HG03442 (cell line): ENCODE results near the gene USH1C.

ENCODE experiments used
- ATAC-seq: cut with Tn5 transposase; IDR thresholded peaks from one replicate; pipeline ENCODE4 v1.9.1; 2021; ENCODE audit warnings: mild to moderate bottlenecking, moderate library complexity; ENCODE audit not compliant: unreplicated experiment

Gene USH1C

DNA sequence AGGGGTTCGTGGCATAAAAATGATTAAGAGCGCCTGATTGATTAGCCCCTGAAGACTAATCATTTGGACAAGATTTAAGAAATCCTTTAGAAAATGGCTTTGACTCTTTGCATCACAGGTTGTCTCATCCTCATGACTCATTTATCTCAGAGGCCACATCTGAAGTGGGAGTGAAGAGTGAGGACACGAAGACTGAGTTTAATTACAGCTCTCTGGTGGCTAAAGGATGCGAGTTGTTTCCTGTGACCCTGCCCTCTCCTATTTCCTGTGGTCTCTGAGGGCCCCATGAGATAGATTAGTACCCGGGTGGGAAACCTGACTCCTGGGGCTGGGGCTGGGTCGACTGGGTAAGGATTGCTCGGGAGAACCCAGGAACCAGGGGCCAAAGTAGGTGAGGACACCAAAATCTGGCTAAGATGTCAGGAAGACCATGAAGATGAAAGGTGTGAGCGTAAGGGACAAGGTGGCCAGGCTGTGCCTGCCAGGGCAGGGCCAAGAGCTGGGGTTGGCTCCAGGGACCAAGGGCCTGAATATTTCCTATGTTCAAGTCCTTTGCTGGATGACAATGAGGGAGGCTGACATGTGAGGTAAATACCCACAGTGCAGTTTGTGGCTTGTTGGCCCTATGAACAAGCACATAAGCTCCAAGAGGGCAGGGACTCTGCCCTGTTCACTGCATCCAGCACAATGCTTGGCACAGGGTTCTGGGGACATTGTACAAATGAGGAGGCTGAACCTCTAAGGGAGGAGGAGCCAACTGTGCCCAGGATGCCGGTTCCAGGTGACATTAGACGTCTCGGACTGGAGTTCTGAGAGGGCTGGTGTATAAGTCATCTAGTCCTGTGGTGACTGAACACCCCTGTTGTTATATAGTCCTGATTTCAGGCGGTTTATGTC is 6.5 kb upstream of the USH1C start:
- ATAC-seq = no peak

GRCh38 chr11:17548444-17548843 is 4.2 kb upstream of the USH1C start:
- ATAC-seq = no peak

DNA sequence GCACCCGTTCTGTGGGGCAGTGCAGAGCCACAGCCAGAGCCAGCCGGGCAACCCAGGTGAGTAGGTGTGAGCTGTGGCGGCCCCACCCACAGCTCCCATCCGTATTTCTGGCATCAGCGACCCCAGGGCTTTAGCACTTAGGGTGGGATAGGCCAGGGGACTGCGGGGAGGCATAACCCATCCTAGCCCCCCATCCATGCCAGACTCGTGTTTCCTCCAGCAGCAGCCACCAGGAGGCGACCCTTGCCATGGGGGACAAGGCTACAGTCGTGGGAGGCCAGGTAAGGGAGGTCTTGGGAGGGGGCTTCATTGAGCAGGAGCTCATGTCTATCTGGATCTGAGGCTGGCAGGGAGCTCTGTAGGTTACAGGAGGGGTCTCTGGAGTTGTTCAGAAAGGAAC is 3.7 kb upstream of the USH1C start:
- ATAC-seq = no peak

DNA sequence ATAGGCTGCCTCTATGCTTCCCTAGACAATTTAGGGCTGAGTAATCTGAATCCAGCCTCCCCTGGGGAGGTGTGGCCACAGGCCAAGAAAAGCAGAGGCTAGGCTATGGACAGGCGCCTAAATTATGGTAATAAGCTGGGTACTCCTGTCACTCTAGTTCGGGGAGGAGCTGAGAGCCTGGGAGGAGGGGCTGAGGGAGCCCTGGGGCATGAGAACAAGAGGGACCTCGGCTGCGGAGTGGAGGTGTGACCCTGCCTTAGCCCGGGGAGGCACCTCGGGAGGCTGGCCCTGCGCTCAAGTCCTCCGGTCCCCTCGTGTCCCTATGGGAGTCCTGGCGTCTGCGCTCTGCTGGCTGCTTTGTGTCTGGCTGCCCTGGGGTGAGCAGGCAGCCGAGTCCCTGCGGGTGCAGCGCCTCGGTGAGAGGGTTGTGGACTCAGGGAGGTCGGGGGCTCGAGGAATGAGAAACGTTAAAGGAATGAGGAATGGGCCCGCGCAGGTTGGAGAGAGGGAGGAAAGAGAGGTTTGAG is 2.9 kb upstream of the USH1C start, which contains the start of gene OTOG:
TSS of gene OTOG (plus strand) at position 209 of the 527 bp plus-strand sequence. CDS start at position 323, 114 bp downstream.
- ATAC-seq = no peak

DNA sequence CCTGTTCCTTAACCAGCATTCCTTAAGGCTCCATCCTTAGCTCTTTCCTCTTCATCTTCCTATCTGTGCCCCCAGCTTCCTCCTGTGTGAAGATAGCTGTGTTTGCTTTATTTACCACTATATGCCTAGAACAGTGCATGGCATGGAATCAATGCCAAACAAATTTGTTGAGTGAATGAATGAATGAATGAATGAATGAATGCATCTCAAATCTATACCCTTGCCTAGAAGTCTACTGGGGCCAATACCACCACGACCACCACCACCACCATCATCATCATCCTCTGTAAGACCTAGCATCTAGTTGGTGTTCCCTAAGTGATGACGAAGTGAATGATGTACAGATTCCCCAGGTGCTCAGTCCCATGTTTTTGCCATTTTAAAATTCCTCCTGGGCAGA is 2.0 kb upstream of the USH1C start:
- no peak for ATAC-seq

GRCh38 chr11:17543574-17544180 is 539 bp downstream of the USH1C start:
- ATAC-seq = no peak

DNA sequence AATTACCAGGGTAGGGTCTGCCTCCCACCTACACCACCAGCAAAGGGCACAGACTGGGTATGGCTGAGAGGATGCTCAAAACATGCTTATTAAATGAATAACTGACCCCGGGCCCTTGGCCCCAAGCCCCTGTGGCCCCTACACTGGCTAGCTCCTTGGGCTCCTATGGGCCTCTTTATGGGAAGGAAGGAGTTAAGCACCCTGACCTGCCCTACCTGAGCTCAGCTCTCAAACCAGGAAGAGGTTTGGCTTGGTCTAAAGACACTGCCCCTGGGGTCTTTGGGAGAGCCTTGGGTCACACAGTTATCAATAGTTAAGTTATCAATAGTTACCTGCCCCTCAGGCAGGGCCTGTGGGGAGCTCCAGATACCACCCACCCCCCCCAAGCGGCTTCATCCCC is 1.2 kb downstream of the USH1C start:
- no peak for ATAC-seq

- ATAC-seq = no peak
Observed at GRCh38 chr11:17542249-17542648, 2.0 kb downstream of the USH1C start.

- ATAC-seq = no peak
Observed at GRCh38 chr11:17541330-17541885, 2.8 kb downstream of the USH1C start.

- ATAC-seq = no peak
Observed at GRCh38 chr11:17540807-17541206, 3.4 kb downstream of the USH1C start.

DNA sequence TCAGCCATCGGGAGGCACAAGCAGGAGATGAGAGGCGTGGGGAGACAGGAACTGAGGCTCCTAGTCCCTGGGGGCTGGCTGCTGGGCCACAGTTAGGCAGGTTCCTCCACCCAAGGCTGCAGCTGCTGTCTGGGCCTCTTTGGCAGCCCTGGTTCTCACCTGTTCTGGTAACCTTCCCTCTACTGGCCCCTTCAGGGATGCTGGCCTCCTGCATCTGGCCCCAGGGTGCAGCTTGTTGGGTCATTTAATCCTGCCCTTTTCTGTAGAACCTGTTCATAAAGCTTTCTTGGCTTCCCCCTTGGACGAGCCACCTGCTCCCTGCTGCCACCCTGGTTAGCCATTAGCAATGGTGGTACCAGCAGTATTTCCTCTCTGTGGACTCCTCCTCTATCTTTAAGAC is 5.5 kb downstream of the USH1C start:
- ATAC-seq = no peak

GRCh38 chr11:17538054-17538453 is 6.2 kb downstream of the USH1C start:
- no peak for ATAC-seq

- no peak for ATAC-seq
Observed at GRCh38 chr11:17537261-17537660, 7.0 kb downstream of the USH1C start.

GRCh38 chr11:17535488-17535887 is 8.7 kb downstream of the USH1C start:
- ATAC-seq = no peak

GRCh38 chr11:17533778-17534415 is 10.3 kb downstream of the USH1C start:
- no peak for ATAC-seq

GRCh38 chr11:17533341-17533740 is 10.9 kb downstream of the USH1C start:
- no peak for ATAC-seq

DNA sequence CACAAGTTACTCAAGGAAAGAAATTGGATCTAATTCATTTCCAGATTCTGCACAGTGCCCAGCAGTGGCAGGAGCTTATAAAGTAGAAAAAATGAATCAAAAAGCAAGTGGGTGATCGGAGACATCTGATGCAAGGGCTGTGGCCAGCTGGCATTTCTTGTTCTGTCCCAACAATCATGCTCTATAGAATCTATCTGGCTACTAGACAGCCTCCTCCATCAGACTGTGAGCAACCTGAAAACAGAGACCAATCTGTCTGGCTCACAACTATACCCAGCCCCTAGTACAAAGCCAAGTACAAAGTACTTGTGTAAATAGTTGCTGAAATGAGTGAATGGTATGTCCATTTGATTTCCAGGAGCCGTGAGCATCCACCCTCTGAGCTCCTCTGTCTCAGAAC is 11.4 kb downstream of the USH1C start:
- ATAC-seq = no peak

DNA sequence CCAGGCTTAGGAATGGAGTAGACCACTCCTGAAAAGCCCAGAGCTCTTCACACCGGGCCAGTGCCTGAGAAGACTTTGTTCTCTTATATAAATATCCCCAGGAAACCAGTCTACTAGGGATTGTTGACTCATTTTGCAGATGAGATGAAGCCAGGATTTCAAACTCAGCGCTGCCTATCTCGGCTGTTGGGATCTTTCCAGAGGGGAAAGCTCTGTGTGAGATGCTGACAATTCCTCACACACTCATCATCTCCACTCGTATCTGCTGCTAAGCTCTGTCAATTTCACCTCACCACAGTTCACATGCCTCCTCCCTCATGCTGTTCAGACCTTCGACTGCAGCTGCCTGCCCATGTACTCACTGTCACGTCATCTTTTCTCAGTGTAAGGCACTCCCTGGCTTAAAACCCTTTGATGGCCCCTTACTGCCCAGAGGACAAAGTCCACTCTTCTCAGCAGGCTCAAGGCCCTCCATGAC is 12.5 kb downstream of the USH1C start:
- no peak for ATAC-seq

GRCh38 chr11:17531071-17531600 is 13.1 kb downstream of the USH1C start:
- ATAC-seq = no peak

DNA sequence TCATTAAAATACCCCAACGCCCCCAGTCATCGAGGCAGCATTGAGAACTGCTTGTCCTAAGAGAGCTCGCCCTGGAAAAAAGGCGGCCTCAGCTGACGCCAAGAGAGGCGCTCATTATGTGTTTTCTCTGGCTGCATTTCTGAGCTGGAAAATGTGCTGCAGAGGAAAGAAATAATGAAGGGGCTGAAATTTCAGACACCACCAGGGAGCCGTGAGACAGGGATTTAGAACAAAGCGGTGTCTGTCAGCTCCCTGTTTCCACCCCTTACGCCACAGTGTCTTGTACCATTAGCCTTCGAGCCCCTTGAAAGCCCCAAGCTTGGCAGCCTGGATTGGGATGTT is 14.4 kb downstream of the USH1C start:
- ATAC-seq = no peak
